ENCODE measurements around the gene ABR.

The ABR gene

DNA sequence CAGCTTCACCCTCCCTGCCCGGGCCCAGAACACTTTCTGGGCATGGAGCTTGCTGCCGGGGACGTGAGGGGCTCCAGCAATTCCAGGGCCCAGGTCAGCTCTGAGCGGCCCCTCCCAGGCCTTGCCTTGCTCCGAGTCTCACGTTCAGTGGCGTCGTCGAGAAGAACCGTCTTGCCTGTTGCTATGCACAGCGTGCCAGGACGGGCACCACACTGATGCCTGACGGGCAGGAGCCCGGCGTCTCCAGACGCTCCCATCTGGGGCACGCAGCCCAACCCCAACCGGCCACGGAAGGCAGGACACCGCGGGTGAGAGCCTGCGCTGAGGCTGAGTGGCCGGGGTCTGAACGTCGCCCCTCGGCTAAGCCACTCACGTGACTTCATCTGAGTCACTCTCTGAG is 155.7 kb downstream of the ABR start:
- no peak for DNase-seq

DNA sequence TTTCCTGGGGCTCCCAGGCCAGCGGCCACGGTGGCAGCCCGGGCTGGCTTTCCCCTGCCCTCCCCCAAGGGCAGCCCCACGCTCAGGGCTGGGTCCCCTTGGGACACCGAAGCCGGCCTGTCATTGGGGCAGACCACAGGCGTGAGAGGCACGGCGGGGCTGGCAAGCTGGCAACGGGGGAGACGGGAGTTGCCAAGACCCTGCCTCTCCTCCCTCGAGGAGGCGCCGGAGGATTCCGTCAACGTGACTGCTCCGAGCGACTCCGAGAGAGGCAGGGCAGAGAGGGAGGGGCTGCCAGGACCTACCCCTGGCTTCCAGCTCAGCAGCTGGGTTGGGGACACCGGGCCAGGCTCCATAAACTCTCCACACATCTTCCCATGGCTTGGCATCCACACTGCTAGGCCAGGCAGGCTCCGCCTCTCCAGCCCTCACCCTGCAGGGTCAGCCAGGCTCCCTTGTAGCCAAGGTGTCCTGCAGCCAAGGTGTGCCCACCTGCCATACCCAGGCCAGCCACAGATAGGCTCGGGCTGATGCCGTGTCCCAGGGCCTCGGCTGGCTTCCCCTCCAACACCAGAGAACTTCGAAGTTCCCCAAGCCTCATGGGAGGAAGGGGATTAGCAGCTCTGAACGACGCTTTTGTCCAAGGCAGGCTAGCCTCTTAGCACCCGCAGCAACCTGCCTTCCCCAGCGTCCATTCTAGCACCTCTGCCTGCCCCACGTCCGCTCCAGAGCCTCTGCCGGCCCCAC is 157.3 kb downstream of the ABR start:
- DNase-seq = no peak

DNA sequence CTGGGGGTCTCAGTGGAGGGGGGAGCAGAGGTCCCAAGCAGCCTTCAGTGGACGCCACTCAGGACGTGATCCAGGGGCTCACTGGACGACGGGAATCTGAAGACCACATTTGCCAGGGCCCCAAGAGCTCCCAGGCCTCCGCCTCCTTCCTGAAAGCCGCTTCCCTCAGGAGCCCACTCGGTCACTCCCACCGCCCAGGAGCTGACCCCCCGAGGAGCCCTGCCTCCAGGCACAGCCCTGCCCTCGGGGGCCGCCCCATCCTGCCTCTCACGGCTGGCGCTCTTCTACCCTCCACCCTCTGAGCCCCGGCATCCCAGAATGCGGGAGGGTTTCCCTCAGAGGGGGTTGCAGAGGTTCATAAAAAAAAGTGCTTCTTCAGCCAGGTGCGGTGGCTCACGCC is 158.6 kb downstream of the ABR start:
- DNase-seq = no peak

DNA sequence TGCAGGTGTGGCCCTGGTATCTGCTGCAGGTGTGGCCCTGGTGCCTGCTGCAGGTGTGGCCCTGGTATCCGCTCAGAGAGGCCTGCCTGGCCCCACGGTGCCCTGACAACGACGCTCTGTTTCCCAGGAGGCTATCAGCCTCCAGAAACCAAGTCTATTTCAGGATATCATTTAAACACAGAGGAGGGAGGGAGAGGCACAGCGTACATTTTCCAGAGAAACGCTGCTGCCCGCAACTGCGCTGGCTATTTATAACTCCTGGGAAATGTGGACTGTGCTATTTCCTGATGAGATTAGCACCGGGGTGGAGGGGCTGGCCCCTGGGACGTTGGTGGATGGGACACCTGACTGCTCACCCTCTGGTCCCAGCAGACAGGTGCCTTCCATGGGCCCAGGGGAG is 160.3 kb downstream of the ABR start:
- no peak for DNase-seq

DNA sequence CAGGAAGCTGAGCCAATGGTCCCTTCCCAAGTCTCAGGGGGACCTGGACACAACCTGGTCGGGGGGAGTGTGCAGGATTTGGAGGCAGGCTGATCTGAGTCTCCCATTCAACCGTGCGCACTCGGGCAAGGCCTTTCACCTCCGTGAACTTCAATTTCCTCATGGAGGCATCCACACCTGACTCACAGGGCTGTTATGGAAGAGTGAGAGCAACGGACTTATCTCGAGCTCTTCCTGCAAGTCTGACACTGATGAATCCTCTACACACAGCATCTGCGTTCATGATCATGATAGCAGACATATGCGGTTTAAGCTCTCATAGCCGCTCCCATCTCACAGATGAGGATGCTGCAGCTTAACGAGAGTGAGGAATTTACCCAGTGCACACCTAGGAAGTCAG is 161.2 kb downstream of the ABR start:
- DNase-seq = no peak

DNA sequence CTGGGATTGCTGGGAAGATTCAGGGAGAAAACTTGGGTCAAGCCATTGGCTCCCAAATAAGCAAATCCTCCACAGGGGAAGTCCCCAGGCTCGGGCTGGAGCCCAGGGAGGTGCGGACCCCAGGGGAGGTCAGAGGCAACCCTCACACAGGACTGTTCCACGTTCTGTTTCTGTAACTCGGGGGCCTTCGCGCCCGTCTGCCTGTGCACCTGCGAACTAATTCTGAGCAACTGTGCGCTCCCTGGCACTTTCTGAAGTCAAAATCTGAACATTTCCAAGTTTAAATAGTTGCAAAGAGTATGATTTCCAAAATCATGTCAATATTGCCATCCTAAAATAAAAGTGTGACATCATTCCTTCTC is 166.1 kb downstream of the ABR start:
- no peak for DNase-seq

DNA sequence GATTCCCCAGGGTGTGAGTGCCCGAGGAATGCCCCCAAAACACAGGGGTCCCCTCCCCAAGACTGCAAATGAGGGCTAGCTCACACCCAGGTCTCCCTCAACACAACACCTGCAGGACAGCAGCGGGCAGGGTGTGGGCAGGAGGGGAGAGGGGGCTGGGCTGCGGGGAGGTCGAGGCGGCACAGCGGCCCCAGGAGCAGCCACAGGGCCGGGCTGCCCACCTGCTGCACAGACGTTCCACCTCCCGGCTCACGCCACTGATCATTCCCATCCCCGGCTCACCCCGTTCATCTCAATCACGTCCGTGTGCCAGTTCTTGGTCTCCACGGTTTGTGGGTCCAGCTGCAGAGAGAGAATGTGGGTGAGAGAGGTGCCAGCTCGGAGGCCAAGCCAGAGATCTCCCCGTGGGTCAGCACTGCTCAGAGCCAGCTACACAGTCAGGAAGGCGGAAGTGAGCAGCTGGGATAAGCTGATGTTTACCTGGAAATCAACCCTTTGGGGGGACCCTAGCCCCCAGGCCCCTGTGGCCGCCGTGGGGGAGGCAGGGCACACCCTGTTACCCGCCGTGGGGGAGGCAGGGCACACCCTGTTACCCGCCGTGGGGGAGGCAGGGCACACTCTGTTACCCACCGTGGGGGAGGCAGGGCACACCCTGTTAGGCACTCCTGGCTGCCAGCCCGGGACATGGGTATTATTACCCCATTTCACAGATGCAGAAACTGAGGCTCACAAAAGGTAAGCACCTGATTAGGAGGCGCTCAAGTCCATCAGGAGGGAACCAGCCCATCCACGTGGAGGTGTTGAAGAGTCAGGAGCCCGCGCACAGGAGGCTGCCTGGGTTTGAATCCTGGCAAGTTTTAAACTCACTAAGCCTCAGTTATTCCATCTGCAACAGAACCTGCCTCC is 166.7 kb downstream of the ABR start:
- DNase-seq = no peak

DNA sequence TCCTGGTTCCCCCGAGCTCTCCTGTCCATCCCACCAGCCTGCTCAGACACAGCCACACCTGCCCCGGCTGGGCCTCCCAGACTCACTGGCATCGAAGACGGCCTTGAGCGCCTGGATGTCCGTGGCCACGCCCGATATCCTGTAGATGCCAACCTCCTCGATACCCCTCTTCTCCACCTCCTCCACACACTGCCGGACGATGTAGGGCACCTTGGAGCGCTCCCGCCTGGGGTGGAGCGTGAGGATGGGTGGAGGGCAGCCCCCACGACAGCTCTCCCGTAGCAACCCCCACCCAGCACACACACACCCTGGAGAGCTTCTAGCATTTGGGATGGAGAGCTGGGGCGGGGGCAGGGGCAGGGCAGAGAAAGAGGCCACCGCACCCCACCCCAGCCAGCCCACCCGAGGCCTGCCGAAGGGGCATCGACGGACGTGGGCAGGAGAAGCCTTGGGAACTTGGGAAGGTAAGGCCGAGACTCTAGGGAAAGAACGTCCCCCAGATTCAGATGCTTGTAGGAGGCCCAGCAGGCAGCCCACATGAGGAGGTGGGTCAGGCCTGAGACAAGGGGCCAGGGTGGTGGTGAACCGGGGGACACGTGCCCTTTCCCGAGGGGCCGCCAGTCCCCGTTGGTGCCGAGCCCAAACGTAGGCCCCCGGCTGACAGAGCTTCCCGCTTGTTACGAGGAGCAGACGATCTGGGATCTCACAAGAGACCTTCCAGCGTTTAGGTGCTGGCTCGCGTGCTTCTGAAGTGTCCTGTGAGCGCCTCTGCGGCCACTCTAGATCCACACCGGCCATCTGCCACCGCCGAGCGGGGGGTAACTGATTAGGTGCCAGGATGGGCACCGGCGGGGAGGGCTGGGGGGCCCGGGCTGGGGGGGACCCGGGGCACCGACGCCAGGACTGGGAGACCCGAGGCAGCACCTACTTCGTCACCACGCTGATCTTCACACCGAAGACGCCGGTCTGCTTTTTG is 167.7 kb downstream of the ABR start:
- DNase-seq = no peak

DNA sequence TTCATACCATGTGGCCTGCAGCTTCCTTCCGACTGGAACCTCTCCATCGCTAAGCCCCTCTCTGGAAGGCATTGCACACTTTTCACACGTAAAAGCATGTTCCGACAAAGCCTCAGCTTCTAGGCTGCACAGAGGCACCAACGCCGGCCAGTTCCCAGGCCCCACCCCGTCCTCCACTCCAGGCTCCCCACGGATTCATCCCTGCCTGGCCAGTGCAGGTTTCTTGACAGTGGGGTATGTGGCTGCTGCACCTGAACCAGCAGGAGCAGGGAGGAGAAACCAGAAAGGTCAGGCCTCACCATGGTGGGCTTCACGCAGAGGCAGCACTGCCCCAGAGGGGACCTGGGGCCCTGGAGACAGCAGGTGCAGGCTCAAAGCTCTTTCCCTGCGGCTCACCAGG is 168.6 kb downstream of the ABR start:
- no peak for DNase-seq

DNA sequence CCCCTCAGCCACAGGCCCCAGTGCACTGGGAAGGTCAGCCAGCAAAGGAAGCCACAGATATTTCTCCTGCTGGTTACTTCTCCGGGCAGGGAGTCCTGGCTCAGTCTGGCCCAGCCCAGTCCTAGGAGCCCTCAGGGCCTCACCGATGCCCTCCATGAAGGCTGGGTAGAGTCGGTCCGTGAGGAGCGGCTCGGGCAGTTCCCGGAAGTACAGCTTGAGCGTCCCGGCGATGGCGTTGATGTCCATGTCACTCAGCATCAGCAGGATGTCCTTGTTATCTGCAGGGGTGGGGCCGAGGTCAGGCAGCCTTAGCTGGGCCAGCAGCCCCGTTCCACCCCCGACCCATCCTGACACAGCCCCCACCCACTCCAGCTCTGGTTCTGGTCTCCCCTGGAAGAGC is 169.2 kb downstream of the ABR start:
- no peak for DNase-seq

DNA sequence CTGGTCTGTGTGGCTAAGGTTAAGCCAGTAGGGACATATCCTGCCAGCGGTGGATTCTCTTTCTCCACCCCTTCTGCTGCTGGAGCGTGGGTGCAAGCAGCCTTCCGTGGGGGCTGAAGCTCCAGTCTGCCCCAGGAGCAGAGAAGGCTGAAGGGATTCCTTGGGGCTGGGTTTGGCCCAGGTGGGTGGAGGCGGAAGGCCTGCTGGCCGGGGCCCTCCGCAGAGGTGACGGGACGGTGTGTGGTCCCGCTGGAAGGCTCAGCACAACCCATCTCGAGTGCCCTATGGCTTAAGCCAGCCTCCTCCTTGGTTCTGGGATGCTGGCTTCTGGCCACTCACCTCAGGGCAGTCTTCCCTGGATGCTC is 169.7 kb downstream of the ABR start:
- no peak for DNase-seq

DNA sequence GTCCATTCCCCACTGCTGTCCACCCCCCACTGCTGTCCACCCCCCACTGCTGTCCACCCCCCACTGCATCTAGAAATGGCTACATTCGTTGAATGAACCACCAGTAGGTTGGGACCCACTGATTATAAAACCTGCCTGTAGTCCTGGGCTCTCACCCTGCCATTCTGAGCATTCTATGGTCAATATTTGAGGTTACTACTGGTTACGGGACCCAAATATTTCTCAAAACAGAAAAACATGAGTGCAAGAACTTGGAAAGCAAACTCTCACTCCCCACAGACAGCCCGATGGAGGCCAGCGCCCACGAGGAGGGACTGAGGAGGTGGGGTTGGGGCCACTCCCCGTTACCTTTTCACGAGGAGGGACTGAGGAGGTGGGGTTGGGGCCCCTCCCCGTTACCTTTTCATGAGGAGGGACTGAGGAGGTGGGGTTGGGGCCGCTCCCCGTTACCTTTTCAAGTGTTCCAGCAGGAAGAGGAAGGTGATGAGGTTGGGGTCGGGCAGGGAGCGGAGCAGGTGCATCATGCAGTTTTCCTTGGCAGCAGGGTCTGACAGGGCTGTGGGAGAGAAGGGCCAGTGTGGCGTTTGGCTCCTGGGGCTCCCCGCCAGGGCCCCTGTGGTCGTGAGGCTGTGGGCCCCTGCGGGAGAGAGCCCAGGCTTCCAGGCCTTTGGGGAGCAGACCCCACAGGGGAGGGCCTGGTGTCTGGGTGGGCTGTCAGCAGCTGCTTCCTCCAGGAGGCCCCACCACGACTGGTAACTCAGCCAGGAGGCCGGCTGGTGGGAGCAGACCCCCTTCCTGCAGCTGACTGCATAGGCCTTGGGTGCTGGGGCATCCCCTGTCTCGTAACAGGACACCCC is 170.3 kb downstream of the ABR start:
- DNase-seq = no peak

DNA sequence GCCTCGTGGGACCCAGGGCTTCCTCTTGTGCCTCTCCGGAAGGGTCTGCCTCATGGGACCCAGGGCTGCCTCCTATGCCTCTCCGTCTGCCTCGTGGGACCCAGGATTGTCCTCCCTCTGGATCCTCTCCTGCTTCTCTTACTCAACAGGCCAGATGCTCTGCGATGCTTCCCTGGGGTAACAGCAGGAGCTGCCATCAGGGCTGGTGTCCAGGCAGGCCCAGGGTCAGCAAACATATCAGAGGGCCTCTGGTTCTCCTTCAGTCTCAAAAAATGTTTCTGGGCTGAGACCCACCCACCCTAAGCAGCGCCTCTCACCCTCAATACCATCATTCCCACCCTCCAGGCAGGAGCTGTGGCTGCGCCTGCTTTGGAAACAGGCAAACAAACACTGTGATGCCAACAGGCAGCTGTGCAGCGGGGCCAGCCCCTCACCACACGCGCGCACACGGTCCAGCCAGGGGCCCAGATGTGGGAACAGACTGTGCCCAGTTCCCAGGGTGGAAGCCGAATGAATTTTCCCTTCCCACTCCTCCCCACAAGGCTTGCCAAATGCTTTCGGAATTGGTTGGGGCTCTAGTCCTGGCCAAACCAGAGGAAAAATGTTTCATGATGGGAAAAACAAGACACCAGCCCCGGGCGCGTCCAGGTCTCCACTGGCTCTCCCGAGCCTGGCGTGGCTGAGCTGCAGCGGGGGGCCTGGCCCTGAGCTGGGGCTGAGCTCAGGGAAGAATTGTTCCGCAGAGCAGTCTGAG is 171.6 kb downstream of the ABR start:
- DNase-seq = no peak

DNA sequence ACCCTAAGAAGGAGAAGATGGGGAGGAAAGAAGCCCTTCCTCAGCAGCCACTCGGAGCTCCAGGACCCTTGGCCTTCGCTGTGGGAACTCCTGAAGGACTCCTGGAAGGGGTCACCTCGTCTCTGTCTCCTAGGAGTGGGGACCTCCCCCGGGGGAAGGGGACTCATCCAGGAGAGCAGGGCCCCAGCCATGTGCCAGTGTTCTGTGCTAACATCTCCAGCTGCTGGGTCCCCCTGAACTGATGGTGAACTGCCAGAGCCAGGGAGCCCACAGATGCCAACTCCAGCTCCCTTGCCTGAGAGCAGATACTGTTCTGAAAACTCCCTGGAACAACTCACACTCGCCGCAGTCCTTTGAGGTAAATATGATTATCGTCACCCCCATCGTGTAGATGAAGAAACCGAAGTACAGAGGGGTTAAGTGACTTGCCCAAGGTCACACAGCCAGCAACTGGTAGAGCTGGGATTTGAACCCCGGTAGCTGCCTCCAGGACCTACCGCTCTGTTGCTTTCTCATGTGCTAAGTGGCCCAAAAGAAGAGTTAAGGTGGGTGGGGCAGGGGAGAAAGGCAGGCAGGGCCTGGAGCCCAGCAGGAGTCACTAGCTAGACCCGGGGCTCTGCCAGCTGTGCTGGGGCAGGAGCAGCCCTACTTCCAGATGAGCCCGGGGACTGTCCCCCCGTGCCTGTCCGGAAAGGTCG is 172.3 kb downstream of the ABR start:
- DNase-seq = no peak

DNA sequence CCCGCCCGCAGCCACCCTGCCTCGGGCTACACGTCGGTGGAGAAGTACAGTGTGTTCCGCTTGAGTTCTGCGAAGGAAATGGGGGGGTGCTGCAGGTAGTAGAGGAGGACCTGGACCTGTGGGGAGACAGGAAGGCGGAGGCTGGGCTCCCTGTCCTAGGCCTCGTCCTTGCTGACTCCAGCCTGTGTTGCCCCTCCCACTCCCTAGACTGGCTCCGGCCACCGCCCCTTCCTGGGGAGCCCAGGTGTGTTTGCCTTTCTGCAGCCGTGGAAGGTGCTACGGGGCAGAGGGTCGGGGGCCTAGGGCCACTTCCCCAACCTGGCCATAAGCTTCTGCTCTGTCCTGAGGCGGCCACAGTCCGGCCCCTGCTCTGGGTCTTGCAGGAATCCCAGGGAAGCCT is 173.7 kb downstream of the ABR start:
- no peak for DNase-seq

DNA sequence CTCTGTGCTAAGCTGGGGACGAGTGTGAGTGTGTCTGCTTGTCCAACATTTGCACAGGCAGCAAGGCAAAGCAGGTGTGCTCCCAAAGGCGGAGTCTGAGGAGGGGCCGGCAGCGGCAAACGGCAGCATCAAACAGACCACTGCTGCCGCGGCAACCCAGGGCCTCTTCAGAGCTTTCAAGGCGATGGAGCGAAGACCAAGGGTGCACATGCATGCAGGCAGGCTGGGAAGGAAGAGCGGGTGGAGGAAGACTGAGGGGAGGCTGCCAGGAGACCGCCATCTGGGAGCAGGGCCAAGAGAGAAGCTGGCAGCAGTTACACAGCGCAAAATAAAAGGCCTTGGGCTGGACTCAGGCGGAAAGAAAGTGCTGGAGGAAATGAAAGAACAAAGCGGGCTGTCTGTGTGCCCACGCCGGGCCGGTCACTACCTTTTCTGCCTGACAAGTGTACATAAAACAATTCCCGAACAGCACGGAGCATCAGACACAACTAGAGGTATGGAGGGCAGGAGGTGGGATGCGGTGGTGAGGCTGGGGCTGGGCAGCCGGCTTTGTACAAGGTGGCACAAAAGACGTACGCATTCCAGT is 174.3 kb downstream of the ABR start:
- DNase-seq = peak; percentile 26 to 52

DNA sequence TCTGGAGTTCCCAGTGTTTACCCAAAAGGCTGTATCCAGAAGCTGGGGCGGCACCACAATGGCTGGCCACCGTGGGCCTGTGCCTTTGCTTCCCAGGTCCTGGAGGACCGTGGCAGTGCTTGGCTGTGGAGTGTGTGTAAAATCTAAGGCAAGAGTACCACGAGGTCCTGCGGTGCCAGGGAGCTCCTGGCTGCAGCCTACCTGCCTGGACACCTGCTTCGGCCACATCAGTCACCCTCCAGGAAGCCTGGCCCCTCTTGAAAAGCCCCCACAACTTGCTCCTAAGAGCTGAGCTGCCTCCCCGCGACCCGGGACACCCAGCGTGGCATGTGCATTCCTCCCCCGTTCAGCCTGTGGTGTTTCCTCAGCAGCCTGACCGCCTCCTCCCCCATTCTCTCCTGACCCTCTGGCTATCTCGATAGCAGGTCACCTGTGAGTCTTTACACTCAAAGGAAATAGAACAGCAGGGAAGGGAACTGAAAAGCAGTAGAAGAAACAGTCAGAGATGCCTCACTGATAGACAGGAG is 174.9 kb downstream of the ABR start:
- no peak for DNase-seq

DNA sequence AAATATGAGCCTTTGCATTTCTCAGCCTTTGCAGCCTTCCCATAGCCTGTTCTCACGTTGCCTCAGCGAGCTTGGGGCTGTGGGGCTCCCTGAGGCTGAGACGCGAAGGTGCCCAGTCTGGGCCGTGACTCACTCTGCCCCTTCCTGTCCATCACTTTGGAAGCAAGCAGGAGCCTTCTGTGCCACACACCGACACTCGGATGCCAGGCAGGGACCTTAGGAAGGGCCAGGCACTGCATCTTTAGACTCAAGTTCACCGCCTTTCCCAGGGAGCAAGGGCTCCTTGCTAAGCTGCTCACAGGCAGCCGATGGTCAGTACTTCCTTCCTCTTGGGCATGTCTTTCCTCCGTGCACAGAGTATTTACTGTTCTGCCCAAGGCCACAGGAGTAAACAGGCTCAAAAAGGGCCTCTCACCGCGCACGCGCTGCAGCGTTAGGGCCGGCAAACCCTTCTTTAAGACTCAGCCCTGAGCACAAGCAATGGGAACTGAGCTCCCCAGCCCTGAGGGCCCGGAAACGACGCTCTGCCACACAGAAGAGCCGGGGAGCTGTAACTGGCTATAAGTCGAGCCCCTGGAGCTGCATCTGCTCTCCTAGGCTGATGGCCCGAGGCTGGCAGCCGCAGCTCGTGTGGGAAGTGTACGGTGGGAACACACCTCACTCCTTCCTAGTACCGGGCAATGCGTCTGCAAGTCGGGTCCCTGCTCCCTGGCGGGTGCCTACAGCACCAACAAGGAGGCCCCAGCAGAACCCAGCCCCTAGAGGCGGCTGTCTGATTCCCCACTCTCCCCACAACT is 175.6 kb downstream of the ABR start:
- DNase-seq = peak; percentile 11 to 20

DNA sequence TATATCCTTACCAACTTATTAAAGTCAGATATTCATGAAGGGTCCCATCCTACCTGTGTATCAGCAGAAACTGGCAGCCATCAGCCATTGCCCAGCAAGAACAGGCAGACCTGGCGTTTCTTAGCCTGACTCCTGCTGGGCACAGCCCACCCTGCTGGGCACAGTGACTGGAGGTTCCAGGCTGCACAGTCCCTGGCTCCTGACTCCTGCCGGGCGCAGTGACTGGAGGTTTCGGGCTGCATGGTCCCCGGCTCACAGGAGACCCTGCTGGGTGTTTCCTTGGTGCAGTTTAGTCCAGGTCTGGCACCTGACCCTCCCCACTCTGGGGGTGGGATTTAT is 176.2 kb downstream of the ABR start:
- no peak for DNase-seq

All from Kasumi-1 (cell line).